Activated naive CD8-positive, alpha-beta T cell treated with anti-CD3 and anti-CD28 coated beads for 36 hours (primary cell): Measurements from ENCODE around the gene RETREG1. TPM values are rescaled to one million over a fixed set of nuclear protein-coding genes. Genes with fewer than 3 reads are reported as not detected.
"Not testable (repeated sequence)": the region's sequence is repeated elsewhere in the genome, so short reads cannot be mapped to it uniquely, and the experiment has no call there.

Experiments used
- DNase-seq: peaks from one replicate; pipeline ENCODE4 v3.0.0; 2021
- H3K27ac Mint-ChIP-seq: one replicate; pipeline ENCODE4 v1.8.0; 2022; ENCODE audit warnings: mild to moderate bottlenecking, moderate library complexity, mixed read lengths
- H3K27me3 Mint-ChIP-seq: one replicate; pipeline ENCODE4 v1.8.0; 2022; ENCODE audit warnings: mild to moderate bottlenecking, mixed read lengths
- H3K36me3 Mint-ChIP-seq: one replicate; pipeline ENCODE4 v1.8.0; 2021; ENCODE audit warnings: mild to moderate bottlenecking, mixed read lengths
- H3K4me1 Mint-ChIP-seq: one replicate; pipeline ENCODE4 v1.8.0; 2021; ENCODE audit warnings: mixed read lengths
- H3K4me3 Mint-ChIP-seq: one replicate; pipeline ENCODE4 v1.8.0; 2022; ENCODE audit warnings: mild to moderate bottlenecking, moderate library complexity, mixed read lengths
- H3K9me3 Mint-ChIP-seq: one replicate; pipeline ENCODE4 v1.8.0; 2022; ENCODE audit warnings: mixed read lengths
- total RNA-seq, 2 experiments: library from RNA; stranded (reverse); gene quantifications; one replicate each; pipeline ENCODE4 v1.2.3, GENCODE V29; 2021

RETREG1 gene
- total RNA-seq, 2 experiments from 2014 or later: 25.1 to 27.3 TPM

DNA sequence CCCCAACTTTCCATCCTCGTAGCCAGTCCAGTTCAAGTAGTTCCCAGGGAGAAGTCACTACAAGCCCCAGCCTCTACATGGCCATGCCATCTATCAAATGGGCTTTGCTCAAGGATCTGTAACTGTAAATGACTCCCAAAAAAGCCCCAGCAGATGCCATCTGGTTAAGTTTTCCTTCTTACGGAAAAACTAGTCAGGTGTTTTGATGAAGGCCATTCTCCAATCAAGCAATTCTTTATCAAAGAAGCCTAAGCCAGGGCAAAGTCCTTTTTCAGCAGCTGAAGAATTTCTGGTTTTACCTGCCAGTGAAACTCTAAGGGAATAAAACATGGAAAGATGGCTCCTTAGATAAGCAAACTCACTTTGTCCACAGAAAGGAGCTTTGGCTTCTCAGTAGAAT is 129.3 kb downstream of the RETREG1 start:
- Mint-ChIP-seq H3K9me3 (no peaks in the 10 kb centered on the region), H3K4me1 (peaks cover 31% of the 10 kb centered on the region), H3K27ac (no peak overlapping the region)

DNA sequence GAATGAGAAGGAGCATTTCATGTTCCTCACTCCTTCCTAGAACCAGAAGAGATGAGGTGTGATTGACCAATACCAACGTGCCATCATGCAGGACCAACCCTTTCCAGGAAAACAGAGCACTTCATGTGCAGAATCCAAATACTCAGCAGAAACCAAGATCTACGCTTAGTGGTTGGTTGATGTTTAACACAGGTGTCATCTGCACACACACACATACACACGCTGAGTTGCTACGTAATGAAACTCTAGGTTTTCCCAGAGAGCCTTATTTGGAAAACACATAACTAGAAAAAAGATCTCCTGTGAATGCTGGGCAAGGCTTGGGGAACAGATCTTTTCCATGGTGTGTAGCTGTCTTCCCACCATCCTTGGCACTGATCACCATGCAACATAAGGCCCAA is 130.1 kb downstream of the RETREG1 start:
- Mint-ChIP-seq H3K27me3 (no peaks in the 10 kb centered on the region), H3K9me3 (no peaks in the 10 kb centered on the region), H3K4me1 (peaks cover 27% of the 10 kb centered on the region), H3K4me3 (no peak overlapping the region), H3K36me3 (peaks cover 2% of the 10 kb centered on the region), H3K27ac (no peak overlapping the region)
- DNase-seq: no peak

More for the DNA sequence above, 129.3 kb downstream of the RETREG1 start:
- Mint-ChIP-seq H3K4me3 (no peak overlapping the region), H3K36me3 (peaks cover 2% of the 10 kb centered on the region), H3K27me3 (no peaks in the 10 kb centered on the region)
- no peak for DNase-seq

DNA sequence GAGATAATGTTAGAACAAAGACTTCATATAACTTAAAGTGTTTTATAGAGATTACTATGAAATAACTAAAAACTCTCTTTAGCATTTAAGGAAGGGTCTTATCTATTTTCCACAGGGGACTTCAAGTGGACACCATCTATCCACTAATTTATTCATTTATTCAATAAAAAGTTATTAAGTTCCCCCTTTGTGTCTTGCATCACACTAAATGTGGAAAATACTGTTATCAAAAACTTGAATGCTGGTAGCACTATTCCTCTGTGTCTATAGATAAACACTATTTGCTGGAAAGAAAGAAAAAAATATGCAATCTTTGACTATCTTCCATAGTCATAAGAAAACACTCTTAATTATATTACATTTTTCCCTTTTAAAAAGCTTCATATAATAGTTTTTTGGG is 131.1 kb downstream of the RETREG1 start:
- no peak for DNase-seq
- Mint-ChIP-seq H3K36me3 (peaks cover 4% of the 10 kb centered on the region), H3K27me3 (no peaks in the 10 kb centered on the region), H3K9me3 (no peaks in the 10 kb centered on the region), H3K4me1 (peaks cover 27% of the 10 kb centered on the region), H3K27ac (no peak overlapping the region), H3K4me3 (no peak overlapping the region)

DNA sequence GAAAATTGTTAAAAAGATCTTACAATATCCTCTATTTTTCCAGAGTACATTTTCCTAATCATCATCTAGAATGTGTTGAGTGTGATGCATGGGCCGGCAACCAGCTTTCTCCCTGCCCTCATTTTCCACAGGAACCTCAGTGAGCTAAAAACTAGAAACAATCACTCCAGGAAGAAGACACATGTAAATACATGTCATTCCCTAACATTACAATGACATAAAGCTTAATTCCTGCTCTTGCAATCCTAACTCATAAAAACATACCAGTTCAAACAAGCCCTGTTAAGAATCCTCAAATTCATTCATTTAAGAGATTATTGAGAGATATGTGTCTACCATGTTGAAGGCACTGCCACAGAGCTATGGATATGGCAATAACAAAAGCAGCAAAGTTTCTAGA is 132.7 kb downstream of the RETREG1 start:
- Mint-ChIP-seq H3K36me3 (peaks cover 6% of the 10 kb centered on the region), H3K4me3 (no peak overlapping the region), H3K9me3 (no peaks in the 10 kb centered on the region), H3K27ac (no peak overlapping the region), H3K4me1 (peaks cover 23% of the 10 kb centered on the region), H3K27me3 (no peaks in the 10 kb centered on the region)
- DNase-seq: no peak

DNA sequence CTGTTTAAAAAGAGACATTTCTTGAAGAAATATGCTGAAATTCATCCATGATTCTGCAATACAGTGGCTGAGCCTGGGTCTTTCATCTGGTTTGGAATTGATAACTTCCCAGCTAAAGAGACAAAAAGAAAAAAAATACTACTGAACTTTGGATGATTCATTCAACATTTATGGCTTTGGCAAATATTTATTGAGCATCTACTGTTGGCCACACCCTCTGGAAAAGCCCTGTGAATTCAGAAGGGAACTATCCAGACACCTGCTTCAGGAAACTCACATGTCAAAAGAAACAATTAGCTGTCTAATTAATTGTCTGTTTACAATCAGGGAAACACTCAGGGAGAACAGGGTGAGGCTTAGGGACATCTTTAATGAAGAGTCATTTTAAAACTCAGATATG is 133.4 kb downstream of the RETREG1 start:
- no peak for DNase-seq
- Mint-ChIP-seq H3K4me1 (peaks cover 23% of the 10 kb centered on the region), H3K27me3 (no peaks in the 10 kb centered on the region), H3K36me3 (peaks cover 6% of the 10 kb centered on the region), H3K9me3 (no peaks in the 10 kb centered on the region), H3K27ac (no peak overlapping the region), H3K4me3 (no peak overlapping the region)

DNA sequence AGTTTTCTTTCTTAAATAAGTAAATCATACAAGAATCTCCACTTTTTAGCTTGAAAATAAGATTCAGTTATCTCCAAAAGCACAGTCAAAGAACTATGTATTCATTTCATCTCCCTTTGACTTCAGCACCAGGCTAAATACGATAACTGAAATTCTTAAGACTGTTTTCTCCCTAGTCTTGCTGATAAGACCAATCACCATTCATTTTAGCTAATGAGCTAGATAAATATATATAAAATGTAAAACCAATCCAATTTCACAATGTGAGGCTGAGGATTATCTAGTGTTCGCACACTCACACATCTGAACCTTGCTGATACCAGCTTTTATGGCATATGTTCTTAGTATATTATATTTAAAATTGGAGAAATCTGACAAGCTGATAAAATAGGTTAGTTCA is 133.9 kb downstream of the RETREG1 start:
- H3K9me3 Mint-ChIP-seq: no peaks in the 10 kb centered on the region
- no peak overlapping the region for H3K27ac Mint-ChIP-seq
- DNase-seq: no peak
- no peak overlapping the region for H3K4me3 Mint-ChIP-seq
- H3K36me3 Mint-ChIP-seq: peaks cover 6% of the 10 kb centered on the region
- peaks cover 23% of the 10 kb centered on the region for H3K4me1 Mint-ChIP-seq
- H3K27me3 Mint-ChIP-seq: no peaks in the 10 kb centered on the region

DNA sequence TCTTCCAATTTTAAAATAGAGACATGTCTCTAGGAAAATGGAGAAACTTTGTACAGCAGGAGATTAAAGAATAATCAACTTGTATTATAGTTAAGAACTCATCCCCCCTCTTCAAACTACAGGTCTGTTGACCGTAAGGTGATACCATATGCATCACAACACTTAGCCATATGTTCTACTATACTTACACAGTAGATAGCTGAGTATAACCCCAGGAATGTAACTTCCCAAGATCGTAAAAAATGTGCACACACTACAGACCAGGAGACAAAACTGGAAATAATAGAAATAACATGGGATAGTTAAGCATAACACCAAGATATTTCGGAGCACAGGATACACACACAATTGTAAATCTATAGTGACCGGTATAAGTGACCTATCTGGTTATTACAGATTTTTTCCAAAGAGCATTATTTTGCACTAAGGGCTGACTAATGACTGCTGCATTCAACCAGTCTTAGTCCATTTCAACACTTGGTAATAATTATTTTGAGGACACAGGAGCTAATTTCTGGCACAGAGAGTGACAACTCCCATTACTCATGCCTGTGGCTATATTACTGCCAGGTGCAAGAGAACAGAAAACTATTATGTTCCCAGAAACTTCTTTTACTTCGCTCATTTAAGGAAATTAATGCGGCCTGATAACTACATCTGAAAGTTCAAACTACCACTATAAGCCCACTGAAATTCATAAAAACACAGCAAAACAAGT is 135.8 kb downstream of the RETREG1 start:
- peaks cover 11% of the 10 kb centered on the region for H3K4me1 Mint-ChIP-seq
- H3K27ac Mint-ChIP-seq: no peak overlapping the region
- no peaks in the 10 kb centered on the region for H3K9me3 Mint-ChIP-seq
- no peak overlapping the region for H3K4me3 Mint-ChIP-seq
- no peak for DNase-seq
- H3K27me3 Mint-ChIP-seq: no peaks in the 10 kb centered on the region
- H3K36me3 Mint-ChIP-seq: peaks cover 13% of the 10 kb centered on the region

DNA sequence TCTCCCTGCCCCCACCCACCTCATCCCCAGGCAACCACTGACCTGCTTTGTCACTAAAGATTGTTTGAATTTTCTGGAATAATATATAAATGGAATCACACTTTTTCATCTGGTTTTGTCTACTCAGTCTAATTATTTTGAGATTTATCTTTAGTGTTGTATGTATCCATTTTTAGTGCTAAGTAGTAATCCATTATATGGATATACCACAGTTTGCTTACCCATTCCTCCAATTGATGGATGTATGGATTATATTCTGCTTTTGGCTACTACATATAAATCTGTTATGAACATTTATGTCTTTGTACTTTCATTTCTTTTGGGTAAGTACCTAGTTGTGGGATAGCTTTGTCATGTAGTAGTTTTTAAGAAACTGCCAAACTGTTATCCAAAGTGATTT is 136.7 kb downstream of the RETREG1 start:
- Mint-ChIP-seq H3K9me3 (no peaks in the 10 kb centered on the region), H3K36me3 (peaks cover 16% of the 10 kb centered on the region), H3K27ac (no peak overlapping the region), H3K4me1 (peaks cover 11% of the 10 kb centered on the region), H3K4me3 (no peak overlapping the region), H3K27me3 (no peaks in the 10 kb centered on the region)
- no peak for DNase-seq

DNA sequence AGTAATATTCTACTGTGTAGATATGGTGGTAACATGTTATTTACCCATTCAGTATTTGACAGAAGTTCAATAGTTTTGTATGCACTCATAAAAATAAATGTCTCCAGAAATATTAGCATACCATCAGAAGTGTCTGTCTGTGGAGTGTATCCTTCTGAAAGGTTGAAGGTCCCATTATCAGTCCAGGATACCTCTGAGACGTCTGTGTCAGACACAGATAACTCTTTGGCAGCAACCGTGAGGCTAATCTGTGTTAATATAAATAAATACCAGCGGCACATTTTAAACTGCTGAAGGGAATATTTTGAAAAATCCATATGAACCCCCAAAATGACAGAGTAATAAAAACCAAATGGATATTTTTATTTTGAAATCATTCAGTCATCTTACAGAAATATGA is 139.3 kb downstream of the RETREG1 start:
- no peaks in the 10 kb centered on the region for H3K27me3 Mint-ChIP-seq
- peaks cover 20% of the 10 kb centered on the region for H3K36me3 Mint-ChIP-seq
- no peak for DNase-seq
- H3K27ac Mint-ChIP-seq: no peak overlapping the region
- no peak overlapping the region for H3K4me3 Mint-ChIP-seq
- H3K9me3 Mint-ChIP-seq: no peaks in the 10 kb centered on the region
- H3K4me1 Mint-ChIP-seq: peaks cover 9% of the 10 kb centered on the region

DNA sequence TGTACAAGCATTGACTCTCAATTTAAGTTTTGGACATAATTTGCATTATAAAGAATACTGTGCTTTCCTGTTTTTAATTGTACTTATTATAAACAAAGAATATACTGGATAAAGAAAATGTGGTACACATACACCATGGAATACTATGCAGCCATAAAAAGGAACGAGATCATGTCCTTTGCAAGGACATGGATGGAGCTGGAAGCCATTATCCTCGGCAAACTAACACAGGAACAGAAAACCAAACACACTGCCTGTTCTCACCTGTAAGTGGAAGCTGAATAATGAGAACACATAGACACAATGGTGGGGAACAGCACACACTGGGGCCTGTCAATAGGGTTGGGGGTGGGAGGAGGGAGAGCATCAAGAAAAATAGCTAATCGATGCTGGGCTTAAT is 140.4 kb downstream of the RETREG1 start:
- not testable (repeated sequence) for H3K4me3 Mint-ChIP-seq, H3K9me3 Mint-ChIP-seq, H3K27ac Mint-ChIP-seq, DNase-seq, H3K27me3 Mint-ChIP-seq
- Mint-ChIP-seq H3K4me1 (peaks cover 16% of the 10 kb centered on the region), H3K36me3 (peaks cover 20% of the 10 kb centered on the region)

DNA sequence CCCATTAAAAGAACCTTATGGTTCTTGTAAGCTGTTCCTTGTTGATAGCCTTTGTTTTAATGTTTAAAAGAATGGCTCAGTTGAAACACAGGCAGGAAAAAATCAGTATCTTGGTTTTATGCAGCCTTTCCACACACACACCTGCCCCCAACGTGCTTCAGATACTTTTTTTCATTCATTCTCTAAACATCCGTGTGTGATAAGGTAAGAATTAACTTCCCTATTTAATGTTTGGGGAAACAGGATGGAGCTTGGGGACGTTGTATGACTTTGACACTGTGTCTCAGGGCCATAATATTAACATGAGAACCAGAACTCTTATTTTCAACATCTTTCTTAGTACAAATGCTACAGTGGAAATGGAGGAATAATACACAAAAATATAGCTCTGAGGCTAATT is 145.4 kb downstream of the RETREG1 start:
- no peaks in the 10 kb centered on the region for H3K9me3 Mint-ChIP-seq
- H3K36me3 Mint-ChIP-seq: peaks cover 17% of the 10 kb centered on the region
- H3K27me3 Mint-ChIP-seq: no peaks in the 10 kb centered on the region
- DNase-seq: no peak
- no peak overlapping the region for H3K27ac Mint-ChIP-seq
- peaks cover 45% of the 10 kb centered on the region for H3K4me1 Mint-ChIP-seq
- H3K4me3 Mint-ChIP-seq: no peak overlapping the region

DNA sequence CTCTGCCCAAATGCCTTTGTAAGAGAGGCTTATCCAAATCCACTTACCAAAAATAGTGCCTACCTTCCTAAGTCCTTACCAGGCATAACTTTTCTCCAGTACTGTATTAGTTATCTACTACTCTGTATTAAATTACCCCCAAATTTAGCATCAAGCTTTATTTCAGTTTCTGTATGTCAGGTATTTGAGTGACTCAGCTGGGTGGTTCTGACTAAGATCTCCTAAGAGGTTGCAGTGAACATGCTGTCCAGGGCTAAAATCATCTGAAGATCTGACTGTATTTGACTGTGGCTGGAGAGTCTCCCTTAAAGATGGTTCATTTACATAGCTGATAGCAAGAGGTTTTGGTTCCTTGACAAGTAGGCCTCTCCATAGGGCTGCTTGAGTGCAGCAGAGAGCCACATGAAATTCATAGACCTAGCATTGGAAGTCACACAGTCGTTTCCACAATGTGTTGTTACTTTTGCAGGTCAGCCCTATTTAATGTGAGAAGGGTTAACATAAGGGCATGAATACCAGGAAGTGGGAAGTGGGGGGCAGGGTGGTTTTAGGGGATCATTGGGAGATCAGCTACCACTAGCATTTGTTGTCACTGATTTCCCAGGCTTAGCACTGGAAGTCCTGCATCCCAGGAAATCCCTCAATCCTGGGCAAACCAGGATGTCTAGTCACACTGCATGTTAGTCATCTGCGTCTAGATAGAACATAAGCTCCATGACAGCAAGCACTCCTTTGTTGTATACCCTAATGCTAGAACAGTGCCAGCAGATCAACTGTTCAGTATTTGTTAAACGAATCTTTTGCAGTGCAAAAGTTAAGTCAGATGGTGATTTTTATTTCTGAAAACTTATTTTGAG is 149.2 kb downstream of the RETREG1 start:
- Mint-ChIP-seq H3K9me3 (no peaks in the 10 kb centered on the region), H3K36me3 (peaks cover 38% of the 10 kb centered on the region), H3K27me3 (no peaks in the 10 kb centered on the region)

DNA sequence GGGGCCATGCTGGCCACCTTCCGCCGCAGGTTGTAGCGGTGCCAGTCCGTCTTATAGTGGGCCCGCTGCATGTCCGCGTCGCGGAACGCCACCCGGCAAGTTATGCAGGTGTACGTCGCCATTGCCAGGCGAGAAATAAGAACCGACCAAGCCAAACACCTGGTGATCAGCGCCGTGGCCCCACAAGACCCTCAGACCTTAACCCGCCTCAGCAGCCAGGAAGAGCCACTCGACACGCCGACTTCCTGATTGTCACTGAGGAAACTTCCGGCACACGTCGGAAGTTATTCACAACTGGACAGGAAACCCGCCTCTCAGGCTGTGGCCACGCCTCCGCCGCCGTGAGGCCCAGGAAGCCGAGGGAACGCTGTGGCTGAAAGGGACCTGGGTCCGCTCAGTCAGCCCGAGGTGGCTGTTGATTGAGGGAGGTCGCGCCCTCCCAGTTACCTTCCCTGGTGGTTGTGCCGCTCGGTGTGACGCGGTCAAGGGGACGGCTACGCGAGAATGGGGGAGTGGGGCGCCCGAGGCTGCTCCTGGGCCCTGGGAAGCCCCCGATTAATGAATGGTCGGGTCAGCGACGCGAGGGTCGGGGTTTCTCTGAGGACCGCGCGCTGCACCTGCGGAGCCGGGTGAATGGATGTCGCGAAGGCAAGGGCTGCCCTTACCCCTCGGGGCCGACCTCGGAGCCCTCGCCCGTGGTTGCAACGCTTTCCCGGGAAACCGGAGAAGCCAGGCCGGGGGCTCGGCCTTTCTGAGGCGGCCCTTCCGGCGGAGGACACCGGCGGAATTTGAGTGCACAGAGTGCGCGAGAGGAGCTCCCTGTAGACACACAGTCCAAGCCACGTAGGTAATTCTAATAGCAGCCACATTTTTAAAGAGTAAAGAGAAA is 151.0 kb downstream of the RETREG1 start, which contains the start of gene ZNF622:
TSS of gene ZNF622 (minus strand) at position 257 of the 889 bp plus-strand sequence. CDS start at position 122, 135 bp downstream.
- H3K27ac Mint-ChIP-seq: peak within 1 kb of the TSS; percentile 93
- H3K4me3 Mint-ChIP-seq: peak within 1 kb of the TSS; percentile 97
- peaks cover 61% of the 10 kb centered on the region for H3K4me1 Mint-ChIP-seq
- peak; percentile 89 for DNase-seq
- peaks cover 47% of the 10 kb centered on the region for H3K36me3 Mint-ChIP-seq
- H3K9me3 Mint-ChIP-seq: no peaks in the 10 kb centered on the region
- H3K27me3 Mint-ChIP-seq: no peaks in the 10 kb centered on the region

More for the DNA sequence above, 149.2 kb downstream of the RETREG1 start:
- peak; percentile 5 for DNase-seq
- Mint-ChIP-seq H3K27ac (peak overlapping the region; percentile 93), H3K4me3 (peak overlapping the region; percentile 97), H3K4me1 (peaks cover 54% of the 10 kb centered on the region)

DNA sequence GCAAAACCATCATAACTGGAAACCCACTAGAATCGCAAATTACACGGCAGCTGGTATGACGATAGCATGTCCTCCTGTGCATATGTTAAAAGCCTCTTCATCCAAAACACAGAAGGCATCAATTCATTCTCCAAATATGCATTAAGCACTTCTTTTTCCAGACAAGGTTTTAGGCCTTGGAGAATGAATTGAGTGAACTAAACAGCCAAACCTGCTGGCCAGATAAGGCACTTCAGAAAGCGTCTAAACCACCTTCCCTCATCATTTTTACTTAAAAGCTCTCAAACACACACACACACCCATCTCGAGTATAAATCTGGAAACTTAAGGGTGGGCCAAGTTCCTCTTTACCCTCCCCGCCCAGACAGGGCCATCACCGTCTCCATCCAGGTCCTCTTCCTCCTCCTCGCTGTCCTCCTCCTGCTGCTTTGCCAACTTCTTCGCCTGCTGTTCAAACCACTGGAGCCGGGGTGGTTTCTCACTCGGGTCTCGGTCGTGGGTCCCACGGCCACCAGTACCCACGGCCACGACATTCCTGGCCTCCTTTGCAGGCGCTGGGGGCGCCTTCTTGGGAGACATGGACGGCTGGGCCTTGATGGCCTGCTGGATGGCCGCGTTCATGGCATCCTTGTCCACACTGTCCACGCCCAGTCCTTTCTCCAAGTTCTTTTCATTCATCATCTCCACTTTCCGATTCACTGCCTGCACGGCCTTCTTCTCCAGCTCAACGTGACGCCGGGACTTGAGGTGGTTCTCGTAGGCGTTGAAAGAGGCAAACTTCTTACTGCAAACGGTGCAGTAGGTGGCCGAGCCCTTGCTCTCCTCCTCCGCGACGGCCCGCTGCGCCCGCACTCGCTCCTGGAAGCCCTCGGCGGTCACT is 151.9 kb downstream of the RETREG1 start:
- Mint-ChIP-seq H3K4me1 (peaks cover 65% of the 10 kb centered on the region), H3K9me3 (no peaks in the 10 kb centered on the region), H3K27me3 (no peaks in the 10 kb centered on the region), H3K36me3 (peaks cover 48% of the 10 kb centered on the region), H3K27ac (peak overlapping the region; percentile 93), H3K4me3 (peak overlapping the region; percentile 97)
- no peak for DNase-seq
